GM21737 (cell line): ENCODE measurements around the gene RYR2.
"Not testable (repeated sequence)": the region's sequence is repeated elsewhere in the genome, so short reads cannot be mapped to it uniquely, and the experiment has no call there.

Source experiments
- ATAC-seq: cut with Tn5 transposase; IDR thresholded peaks from one replicate; pipeline ENCODE4 v1.9.1; 2021; ENCODE audit warnings: mild to moderate bottlenecking, moderate library complexity; ENCODE audit not compliant: unreplicated experiment

Gene RYR2

DNA sequence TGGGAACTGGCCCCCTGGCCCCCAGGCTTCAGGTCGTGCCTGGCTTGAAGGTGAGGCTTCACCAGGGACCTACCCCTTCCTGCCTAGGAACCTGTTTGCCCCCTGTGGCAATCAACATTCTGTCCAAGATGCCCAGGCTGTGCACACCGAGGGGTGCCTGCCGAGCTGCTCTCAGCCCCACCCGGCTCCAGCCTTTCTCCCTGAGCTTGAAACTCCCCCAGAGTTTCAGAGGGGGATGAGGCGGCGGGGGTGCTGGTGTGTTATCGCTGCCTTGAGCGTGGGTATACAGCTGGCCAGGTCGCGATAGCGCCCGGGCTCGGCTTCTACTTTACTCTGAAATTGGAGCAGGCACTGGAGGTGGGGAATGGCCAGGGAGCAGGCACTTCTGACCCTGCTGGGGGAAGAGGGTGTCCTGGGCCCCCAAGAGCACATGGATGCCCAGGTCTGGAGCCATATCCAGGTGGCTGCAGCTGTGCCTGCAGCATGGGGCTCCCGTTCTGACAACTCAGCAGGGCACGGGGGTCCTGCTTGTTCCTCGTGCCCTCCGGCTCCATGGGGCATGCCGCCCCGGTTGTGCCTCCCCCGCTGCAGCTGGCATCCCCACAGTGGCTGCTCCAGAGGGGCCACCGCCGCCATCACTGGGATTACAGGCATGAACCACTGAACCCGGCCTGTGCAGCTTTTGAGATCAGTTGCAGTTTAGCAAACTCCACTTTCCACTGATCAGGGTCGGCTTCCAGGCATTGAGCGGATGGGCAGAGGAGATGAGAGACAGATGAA lies 29.8 kb downstream of the RYR2 start:
- no peak for ATAC-seq

DNA sequence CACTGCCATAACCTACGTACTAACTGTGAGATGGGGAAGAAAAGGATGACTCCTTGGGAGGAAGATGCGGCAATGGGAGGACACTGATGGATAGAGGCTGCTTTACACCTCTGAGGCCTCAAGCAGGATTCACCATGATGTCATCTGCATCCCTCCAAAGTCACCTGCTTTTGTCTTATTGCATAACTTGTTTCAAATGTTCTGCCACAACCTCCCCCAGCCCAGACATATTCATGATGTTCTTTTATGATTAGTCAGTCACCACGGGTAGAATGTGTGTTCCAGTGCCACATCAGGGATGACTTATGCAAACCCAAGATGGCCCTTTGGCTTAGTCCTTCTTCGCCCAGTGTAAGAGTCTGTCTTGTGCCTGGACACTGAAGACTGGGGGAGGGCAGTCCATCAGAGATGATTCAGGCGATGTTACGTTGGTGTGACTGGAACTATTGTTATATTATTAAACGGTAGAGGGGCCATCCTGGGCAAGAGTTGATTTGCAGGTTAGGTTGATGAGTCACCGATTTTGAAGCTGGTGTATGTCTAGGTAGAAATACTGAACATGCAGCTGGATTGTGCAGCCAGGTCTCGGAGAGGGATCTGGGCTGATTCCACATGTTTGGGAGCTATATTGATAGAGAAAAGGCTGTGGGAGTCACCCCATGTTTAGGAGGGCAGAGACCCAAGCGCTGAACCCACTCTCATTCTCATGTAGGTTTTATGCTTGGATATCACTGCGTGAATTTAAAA lies 32.6 kb downstream of the RYR2 start:
- ATAC-seq = no peak

DNA sequence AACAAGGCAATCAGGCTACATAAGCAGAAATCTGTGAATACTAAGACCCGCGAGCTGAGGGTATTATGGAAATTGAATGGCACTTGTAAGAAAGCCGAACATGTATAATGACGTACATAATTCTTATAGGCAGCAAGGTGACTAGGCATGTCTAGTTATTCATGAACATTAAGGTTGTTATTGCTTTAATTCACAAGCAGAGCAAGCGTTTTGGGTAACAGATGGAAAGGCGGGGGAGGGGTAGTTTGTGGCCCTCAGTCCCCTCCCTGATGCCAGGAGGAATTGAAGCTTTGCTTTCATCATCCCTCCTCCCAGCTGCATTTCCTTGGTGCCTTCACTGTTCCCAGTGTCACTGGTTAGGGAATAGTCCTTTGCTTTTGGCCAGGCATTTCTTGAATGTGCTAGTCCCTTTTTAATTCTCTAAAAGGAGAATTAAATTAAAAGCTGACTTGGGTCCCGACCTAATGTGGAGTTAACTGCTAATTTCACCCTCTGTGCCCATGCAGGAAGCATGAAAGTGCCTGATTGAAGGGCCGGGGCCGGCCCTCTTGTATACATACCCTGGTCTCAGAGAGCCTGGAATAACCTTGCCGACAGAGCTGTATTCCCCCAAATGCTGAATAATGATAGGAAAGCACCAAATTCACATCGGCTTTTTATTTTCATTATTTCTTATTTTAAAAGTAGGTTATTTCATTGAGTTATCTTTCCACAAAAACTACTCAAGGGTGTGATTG lies 42.5 kb downstream of the RYR2 start:
- no peak for ATAC-seq

DNA sequence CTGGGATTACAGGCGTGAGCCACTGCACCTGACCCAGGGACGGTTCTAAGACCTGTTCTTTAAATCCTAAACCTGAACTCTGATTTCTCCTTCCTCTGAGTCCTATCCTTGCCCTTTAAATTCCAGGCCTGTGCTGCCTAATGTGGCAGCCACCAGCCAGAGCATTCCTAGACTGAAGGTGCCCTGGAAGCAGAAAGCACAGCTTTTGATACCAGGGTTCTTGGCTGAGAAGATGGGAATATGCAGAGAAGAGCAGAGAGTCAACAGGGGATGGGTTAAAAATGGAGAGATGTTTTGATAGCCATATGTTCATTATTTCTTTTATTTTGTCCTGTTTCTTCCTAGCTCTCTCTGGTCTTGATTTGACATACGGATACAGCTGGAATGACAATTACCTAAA lies 49.7 kb downstream of the RYR2 start:
- no peak for ATAC-seq

DNA sequence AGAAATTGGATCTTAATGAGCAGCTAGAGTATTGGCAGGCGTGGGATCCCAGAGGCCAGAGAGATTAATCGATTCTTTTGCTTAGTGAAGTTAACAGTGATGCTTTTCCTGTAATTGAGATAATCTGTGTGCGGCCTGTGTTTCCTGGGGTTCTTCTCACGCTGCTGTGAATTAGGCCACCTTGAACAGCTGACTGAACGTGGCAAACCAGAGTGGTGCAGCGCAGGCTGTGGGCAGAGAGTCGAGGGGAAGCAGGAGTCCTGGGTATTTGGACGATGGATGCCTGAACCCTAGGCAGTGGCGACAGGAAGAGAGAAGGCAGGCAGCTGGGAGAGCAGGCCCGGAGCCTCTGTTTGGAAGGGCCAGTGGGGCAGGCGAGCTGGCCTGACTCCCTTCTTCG lies 51.7 kb downstream of the RYR2 start:
- no peak for ATAC-seq

DNA sequence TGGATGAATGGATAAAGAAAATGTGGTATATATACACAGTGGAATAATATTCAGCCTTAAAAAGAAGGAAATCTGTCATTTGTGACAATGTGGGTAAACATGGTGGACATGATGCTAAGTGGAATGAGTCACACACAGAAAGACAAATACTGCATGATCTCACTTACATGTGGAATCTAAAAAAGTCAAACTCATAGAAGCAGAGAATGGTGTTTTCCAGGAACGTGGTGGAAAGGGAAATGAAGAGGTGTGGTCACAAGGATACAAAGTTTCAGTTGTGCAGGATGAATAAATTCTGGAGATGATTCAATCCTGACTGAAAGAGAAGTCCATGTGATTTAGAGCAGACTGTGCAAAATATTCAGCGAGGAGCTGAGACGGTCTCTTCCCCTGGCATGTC lies 56.6 kb downstream of the RYR2 start:
- no peak for ATAC-seq

DNA sequence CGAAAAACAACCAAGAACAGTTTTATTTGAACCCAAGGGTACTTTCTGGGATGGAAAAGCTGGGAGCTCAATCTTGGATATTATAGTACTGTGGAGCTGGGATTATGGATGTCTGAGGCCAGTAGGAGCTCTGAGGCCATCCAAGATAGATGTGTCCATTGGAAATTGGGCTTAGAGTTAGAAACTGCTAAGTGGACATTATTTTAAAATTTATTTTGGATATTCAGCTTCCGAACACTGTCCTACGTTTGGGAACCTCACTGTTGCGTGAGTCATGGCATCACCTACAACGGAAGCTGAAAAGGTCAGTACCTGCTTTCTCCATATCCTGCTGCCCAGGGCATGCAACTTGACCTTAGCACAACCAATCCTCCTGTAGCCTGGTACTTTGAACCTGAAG lies 61.0 kb downstream of the RYR2 start:
- ATAC-seq = no peak

DNA sequence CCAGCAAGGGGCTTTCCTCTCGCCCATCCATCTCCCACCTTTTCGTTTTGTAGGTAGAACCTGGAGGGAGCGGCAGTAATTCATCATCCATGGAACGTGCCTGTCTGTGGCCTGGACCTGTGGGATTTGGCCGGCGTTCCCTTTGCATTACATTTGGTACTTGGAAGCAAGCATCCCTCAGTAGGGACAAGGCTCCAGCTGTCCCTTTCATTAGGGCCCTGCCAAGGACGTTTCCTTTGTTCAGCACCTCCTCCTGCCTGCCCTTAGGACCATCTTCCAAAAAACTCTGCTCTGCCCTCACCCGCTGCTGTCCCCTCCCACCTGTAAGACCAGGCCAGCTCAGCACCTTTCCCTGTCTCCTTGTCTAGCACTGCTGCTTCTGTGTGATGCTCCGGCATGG lies 62.1 kb downstream of the RYR2 start:
- ATAC-seq = no peak

DNA sequence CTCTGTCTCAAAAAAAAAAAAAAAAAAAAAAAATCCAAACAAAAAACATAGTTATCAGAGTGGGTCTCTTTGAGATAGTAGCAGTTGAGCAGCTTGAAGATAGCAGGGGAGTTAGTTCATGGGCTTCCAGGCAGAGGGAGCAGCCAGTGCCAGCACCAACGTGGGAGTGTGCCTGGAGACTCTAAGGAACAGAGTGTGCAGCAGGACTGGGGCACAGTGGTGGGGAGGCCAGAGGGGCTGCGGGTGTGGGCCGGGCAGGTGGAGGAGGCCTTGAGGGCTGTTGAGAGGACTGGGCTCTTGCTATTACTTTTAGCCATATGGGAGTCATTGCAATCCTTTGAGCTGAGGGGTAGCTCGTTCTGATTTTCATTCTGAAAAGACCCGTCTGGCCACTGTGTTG lies 63.8 kb downstream of the RYR2 start:
- ATAC-seq = no peak

DNA sequence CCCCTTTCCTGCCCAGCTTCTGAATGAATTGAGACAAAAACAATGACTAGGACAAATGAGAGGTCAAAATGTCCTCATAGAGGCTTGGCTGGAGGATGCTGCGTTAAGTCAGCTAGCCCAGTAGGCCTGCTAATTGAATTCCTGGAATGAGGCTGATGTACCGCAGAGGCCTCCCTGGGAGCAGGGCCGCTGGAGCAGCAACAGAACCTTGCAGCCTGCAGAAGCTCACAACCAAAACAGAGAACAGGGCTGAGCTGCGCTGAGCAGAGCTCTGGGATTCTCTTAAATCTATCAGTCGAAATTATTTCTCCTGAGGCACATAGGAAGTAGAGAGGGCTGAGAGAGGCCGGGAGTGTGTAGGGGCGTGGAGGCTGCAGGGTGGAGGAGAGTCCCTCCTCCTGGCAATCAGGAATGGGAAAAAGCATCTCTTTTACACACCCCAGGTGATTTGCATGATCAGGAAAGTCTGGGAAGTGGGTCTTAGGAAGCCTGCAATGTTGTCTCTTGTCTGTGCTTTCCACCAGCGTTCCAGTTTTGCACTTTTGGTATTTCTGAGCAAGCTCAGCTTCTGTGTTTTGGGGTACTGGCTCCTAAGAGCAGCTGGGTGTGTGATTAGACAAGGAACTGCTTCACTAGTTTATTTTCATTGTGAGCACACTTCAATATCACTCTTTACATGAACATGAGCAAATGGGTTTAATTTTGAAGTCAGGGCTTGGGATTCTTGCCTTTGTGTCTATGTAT lies 66.5 kb downstream of the RYR2 start:
- no peak for ATAC-seq

DNA sequence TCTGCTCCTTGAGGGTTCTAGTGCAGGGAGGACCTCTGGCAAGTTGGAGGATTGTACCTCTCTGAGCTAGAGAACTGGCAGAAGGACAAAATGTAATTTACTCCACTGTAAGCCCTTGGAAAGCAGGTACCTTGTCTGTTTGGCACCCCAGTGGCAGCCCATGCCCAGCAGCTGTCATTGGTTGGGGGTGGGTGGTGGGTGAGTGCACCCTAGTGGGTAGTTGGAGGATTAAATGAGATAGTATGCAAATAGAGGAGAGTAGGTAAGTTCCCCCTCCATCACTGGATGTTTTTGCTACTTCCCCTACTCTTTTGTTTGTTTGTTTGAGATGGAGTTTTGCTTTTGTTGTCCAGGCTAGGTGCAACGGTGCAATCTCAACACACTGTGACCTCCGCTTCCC lies 69.8 kb downstream of the RYR2 start:
- no peak for ATAC-seq

DNA sequence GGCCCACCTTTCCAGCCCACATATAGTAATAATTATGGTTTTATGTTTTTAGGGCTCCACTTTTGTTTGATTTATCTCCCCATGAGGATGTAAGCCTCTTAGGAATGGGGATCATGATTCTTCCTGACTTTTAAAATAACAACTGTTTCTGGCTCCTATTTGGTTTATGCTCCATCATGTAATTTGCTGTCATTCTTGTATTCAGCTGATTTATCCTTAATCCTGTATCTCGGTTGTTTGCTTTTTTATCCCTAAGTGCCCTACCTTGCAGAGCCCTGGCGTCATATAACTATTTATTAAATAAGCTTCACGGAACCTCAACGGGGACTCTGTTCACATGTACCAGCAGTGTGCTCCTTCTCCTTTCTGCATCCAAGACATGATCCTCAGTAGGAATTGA lies 70.7 kb downstream of the RYR2 start:
- no peak for ATAC-seq

DNA sequence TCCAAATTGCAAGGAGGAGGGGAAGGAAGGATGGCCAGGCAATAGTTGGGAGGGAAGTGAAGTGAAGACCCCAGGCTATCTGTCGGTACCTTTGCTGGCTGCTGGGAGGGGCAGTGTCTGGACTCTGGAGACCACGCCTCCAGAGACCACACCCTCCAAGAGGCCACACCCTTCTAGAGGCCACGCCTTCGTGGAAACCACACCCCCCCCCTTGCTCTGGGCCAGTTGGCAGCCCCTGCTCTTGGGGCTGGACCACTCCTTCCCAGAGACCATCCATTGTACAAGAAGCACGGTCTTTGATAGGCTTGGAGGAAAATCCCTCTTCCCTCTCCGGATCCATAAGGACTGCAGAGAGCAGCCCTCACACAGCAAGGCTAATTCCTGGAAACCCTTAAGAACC lies 73.1 kb downstream of the RYR2 start:
- no peak for ATAC-seq

DNA sequence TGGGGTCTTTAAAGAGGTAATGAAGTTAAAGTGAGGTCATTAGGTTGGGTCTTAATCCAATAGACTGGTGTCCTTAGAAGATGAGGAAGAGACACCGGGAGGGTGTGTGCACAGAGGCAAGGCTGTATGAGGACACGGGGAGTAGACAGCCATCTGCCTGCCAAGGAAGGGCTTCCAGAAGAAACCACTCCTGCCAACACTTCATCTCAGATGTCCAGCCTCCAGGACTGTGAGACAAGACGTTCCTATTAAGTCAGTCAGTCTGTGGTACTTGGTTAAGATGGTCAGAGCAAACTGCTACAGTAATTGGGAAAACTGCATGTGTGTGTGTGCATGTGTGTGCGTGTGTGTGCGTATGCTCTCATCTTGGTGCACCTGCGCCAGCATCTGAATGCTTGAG lies 77.1 kb downstream of the RYR2 start:
- ATAC-seq = no peak

DNA sequence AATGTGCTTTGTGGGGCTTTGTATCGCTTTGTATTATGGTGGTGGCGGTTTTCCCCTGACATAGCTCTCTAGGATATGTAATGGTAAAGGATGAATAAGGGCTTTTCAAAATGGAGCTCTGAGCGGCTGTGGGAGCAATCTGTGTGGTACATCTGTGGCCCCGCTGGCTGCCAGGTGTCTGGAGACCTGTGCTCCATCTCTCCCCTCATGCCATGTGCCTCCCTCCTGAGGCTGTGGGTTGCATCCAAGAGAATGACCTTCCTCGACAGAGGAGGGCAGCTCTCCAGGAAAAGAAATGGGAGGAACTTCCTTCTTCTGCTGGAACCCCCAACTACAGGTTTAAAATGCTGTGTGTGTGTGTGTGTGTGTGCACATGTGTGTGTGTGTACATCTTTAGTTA lies 78.7 kb downstream of the RYR2 start:
- no peak for ATAC-seq

DNA sequence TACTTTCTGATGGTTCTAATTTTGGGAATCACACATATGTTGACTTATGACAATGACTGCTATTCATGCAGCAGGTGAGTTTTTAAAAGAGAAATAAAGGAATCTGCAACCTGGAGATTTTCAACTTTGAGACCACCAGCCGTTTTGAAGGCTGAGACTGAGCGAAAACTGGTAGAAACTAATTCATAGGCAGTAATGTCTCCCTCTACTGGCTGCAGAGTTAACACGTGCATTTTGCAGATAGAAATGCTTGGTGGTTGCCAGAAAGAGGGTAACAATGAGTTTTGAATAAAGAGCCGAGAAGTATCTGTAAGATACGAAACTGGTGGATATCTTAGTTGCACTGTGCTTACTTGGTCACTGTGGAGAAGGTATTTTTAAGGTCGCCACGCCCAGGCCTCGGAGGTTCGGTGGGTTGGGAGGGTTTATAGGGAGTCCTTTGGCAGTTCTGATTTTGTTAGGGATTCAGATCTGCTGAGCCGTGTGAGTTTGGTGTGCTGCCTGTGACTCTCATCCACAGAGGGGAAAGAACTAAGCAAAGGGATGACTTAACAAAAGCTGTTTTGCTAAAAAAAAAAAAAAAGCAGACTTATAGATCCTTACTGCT lies 83.0 kb downstream of the RYR2 start:
- no peak for ATAC-seq

DNA sequence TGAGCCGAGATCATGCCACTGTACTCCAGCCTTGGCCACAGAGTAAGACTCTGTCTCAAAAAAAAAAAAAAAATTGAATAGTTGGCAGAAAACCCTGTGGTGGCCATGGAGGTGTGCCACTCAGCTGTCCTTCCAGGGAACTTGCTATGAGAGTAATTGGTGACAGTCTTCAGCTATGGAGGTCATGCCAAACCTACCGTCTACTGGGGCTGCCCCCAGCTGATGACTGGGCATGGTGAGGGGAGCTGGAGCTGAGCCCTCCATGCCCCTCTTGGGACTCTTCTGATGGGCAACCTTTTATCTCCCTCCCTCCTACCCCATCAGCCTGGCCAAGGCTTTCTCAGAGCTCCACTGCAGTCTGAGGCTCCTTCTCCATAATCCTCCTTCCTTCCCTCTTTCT lies 84.2 kb downstream of the RYR2 start:
- no peak for ATAC-seq

DNA sequence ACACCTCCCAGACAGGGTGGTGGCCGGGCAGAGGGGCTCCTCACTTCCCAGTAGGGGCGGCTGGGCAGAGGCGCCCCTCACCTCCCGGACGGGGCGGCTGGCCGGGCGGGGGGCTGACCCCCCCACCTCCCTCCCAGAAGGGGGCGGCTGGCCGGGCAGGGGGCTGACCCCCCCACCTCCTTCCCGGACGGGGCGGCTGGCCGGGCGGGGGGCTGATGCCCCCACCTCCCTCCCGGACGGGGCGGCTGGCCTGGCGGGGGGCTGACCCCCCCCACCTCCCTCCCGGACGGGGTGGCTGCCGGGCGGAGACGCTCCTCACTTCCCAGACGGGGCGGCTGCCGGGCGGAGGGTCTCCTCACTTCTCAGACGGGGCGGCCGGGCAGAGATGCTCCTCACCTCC lies 85.3 kb downstream of the RYR2 start:
- not testable (repeated sequence) for ATAC-seq

DNA sequence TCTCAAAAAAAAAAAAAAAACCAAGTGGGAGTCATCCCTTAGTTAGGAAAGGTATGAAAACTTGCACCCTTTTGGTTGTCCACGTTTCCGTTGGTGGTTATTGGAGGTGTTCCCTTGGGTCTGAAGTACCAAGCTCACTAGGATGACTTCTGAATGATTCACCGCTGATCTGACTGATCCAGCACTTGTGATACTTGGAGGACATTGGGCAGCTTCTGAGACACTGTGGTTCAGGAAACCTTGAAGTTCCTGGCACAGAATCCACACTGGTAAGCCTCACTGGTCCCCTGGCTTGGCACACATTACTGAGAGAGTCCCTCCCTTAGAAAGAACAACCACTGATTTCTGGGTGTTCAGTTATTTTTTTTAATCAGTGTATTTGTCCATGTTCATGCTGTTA lies 91.9 kb downstream of the RYR2 start:
- no peak for ATAC-seq

DNA sequence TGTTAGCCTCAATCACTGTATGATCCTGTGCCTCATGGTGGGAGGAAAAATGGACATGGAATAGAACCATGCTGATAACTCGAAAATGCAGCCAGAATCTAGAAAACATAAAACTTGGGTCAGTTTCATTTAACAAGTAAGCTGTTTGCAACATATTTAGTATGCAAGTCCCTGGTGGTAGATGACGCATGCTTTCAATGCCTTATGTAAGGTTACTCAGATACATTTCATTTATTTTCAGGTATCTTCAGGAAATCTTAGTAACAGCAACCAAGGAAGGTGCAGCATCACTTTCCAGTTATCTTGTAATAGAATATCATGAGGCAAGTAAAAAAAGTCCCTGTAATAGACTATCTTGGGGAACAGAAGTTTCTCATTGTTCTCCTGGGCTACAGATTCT lies 92.9 kb downstream of the RYR2 start:
- ATAC-seq = no peak

DNA sequence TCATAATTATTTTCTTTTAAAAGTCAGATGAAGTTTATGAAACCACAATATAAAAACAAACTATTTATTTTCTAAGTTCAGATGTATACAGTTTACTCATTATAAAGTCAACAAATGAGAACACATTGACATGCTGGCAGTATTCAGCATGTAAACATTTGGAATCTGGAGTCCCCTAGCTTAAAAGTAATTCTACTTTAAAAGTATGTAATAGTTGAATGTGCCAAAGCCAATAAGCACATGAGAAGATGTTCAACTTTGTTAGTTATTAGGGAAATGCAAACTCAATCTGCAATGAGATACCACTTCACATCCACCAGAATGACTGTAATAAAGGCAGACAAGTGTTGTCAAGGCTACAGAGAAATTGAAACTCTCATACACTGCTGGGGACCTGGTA lies 96.6 kb downstream of the RYR2 start:
- ATAC-seq = no peak
